HUDEP-2 (cell line): ENCODE results near the gene PLB1.

Source experiments
- DNase-seq, 76 experiments: peaks; one replicate each; lab custom pipeline; 2025; ENCODE audit not compliant: unreplicated experiment in 76 of 76; lab: John Stamatoyannopoulos, UW

The PLB1 gene

GRCh38 chr2:28604284-28604843 is 108.5 kb downstream of the PLB1 start:
- DNase-seq, result no peak

DNA sequence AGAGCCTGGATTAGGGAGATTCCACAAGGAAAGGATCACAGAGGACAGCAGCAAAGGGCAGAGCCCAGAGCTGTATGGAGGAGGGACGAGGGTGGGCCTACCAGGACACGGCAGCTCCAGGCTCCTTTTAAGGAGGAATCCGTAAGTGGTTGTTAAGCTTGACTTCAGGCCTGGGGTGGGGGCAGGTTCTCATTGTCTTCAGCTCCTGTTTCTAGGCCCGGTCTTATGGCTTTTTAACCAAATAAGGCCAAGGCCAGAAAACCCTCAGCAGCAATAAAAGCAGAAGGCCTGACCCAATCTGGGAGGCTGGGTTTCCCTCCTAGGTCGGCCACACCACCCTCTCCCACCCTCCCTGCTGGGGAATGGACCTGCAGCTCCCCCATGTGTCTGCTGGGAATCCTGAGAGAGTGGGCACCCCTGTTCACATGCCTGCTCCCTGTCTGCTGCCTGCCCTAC is 111.2 kb downstream of the PLB1 start:
- DNase-seq, result peak in 1 of 76 experiments; percentile 2

- no peak for DNase-seq
Measured at GRCh38 chr2:28607730-28608499, 112.1 kb downstream of the PLB1 start.

GRCh38 chr2:28608500-28609424 is 112.9 kb downstream of the PLB1 start:
- no peak for DNase-seq

GRCh38 chr2:28610583-28611201 is 114.8 kb downstream of the PLB1 start:
- DNase-seq, result no peak

DNA sequence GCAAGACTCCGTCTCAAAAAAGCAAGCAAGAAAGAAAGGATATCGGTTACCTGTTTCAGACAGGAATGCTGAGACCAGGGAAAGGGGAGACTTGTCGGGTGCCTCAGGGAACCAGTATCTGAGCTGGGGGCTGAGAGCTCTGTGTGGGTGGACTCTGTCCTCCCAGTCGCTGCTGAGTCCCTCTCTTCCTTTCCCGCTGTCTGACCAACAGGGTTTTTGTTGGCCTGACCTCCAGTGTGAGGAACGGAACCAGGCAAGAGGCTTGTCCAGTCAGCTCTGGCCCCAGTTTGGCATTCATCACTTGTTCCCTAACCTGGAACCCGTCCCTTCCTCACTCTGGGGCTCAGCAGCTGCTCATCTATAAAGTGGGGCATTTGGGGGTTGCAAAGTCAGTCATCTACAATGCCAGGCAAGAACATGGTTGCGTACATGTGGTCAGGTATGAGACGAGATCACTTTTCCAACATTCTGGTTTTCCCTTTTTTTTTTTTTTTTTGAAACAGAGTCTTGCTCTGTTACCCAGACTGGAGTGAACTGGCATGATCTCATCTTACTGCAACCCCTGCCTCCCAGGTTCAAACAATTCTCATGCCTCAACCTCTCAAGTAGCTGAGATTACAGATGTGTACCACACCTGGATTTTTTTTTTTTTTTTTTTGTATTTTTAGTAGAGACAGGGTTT is 116.4 kb downstream of the PLB1 start:
- DNase-seq, result no peak

- no peak for DNase-seq
Measured at GRCh38 chr2:28613186-28613585, 117.3 kb downstream of the PLB1 start.

DNA sequence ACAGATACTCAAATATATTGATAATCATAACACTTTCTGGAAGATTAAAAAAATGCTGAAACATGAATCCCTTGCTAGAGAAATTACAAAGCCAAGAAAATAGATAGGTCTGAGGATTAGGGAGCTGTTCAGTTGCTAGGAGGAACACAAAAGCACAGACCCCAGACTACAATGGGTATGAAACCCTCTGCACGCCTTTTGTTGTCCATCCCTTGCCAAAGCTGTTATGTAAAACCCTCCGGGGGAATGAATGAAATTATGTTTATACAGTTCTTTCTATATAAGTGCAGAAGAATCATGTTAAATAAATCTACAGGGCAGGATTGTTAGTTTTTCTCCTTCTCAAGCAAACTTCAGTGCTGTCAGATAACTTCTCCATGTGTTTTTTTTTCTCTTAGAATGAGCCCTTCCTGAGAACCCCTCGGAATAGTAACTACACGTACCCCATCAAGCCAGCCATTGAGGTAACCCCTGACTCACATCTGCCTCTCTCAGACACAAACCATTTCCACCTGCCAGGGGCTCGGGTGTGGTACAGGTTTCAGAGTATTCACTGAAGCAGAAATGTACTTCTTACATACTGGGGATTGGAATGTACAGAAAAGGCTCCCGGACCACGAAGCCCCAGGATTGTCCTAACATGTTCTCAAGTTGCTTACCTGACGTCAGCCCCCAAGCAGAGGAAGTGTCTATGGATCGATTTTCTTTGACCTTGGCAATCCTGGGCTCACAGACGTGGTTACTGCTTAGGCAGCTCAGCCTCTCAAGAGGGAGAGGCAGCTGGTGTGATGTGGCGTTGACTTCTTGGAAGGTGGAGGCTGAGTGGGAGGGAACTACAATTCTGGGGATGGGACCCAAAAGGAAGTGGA is 118.0 kb downstream of the PLB1 start:
- no peak for DNase-seq

DNA sequence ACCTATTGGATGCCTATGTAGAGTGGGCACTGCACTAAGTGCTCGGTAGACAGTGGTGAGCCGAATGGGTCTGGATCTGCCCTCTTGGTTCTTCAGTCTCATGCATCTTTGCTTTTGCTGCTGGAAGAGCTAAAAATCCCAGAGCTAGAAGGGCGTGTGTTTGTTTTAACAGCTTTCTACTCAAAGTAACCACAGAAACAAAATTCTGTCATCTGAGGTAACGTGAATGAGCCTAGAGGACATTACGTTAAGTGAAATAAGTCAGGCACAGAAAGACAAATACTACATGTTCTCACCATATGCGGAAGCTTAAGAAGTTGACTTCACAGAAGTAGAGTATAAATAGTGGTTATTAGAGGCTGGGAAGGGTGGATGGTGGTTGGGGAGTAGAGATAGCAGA is 119.8 kb downstream of the PLB1 start:
- no peak for DNase-seq

- no peak for DNase-seq
Measured at GRCh38 chr2:28616396-28616999, 120.6 kb downstream of the PLB1 start.

DNA sequence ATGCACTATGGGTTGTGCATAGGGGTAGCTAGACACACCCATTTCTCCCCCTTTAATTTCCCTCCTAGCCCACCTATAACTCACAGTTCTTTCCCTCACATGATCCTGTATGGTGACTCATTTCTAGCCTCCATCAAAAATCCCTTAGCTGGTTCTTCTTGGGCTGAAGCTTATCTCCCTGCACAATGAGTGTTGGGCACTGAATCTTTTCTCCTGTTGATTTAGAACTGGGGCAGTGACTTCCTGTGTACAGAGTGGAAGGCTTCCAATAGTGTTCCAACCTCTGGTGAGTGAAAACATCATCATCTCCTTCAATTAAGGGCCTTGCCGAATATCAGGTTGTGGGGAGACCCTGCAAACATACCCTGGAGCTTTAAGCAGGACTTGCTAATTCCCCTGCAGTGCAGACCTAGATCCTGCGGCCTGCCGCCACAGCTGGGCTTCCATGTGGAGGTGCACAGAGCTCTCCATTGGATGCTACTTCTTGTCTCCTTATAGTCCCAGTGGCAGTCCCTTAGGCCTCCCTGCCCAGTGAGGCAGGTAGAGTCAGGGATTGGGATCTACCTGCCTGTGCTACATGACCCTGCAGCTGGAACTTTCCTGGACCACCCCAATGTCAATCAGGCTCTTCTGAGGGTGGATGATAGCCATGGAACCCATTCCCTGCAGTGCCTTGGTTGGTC is 121.8 kb downstream of the PLB1 start:
- DNase-seq, result no peak

- DNase-seq, result no peak
Measured at GRCh38 chr2:28618221-28619141, 122.6 kb downstream of the PLB1 start.

DNA sequence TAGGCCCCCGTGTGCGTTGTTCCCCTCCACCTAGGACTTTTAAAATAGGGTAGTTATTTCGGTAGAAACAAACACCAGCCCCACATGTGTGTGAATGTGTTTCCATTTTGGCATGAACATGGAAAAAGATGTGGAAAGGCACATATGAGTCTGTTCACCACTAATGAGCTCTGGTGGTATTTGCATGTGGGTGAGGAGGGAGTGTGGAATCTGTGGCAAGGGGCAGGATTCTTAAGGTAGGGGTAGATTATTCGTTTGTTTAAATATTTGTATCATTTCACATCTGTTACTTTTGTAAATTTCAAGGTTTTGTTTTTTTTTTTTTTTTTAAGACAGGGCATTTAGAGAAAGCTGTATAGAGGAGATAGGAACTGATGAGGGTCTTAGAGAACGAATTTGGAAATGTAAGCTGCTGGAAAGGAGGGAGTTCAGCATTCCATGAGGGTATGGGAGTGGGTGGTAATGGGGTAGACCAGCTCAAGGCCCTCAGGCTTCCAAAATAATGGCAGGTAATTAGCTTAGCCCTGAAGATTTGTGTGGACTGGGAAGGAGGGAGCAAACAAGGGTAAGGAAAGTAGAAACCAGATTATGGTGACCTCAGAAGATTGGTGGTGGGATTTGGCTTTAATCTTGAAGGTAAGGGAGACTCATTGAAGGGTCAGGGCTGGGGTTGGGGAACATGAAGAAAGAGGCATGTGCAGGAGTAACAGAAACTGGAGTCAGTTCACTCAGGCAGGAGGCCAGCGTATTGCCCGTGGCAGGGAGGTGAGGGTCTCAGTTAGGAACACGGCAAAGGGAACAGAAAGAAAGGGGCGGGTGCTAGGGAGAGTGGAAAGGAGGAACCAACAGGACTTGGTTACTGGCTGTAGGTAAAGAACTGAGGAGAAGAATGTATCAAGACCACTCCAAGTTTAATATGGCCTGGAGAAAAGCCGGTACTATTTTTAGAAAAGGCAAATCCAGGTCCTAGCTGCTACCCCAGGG is 123.6 kb downstream of the PLB1 start:
- DNase-seq, result no peak

DNA sequence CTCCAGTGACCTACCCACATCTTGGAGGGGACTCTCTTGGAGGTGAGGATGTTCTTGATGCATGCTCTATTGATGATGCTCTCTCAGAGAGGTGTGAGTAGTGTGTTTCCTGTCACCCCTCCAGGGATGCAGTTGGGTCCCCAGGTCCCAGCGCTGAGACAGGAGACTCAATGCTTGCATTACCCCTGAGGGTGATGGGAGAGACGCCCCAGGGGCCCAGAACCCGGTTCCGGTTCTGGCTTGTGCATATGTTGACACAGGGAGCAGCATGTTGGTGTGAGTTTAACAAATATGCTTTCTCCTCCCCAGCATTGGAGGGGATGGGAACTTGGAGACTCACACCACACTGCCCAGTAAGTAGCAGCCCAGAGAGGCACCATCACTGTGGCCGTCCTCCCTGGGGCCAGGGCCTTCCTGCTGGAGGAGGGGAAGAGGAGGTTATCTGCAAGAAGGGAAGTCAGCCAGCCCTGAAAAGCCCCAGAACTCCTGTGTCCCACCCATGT is 124.5 kb downstream of the PLB1 start:
- no peak for DNase-seq

DNA sequence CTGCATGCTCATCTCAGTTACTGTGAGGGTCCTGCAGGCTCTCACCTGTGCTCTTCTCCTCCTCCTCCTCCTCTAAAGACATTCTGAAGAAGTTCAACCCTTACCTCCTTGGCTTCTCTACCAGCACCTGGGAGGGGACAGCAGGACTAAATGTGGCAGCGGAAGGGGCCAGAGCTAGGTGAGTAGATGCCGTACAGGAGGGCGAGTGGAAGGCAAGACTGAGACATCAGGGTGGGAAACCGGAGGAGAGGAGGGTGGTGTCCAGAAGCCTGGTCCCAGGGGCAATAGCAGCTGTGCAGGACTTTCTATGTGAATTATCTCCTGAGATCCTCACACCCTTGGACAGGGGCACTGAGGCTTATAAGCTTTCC is 124.9 kb downstream of the PLB1 start:
- DNase-seq, result no peak
